C4-2B (cell line): ENCODE data around the gene NAXD.

Source experiments
- CTCF ChIP-seq: fragments of 450-650 bp; conservative IDR thresholded peaks from 2 replicates; pipeline ENCODE4 v1.5.1; 2017; ENCODE audit warnings: mild to moderate bottlenecking
- ZFX ChIP-seq: fragments of 450-650 bp; IDR thresholded peaks from 2 replicates; pipeline ENCODE4 v1.6.1; 2017

- no peak for TF ChIP-seq CTCF
- no peak for TF ChIP-seq ZFX
These were observed 7.6 kb upstream of the NAXD start for GRCh38 chr13:110607675-110608224.
